ENCODE results near the gene LNPK. TPM values are rescaled to one million over a fixed set of nuclear protein-coding genes. Genes with fewer than 3 reads are reported as not detected.

Gene LNPK
- polyA plus RNA-seq, 3 donors: 8.1 to 15.3 (median 11.7) TPM

GRCh38 chr2:175966839-175967238, 35.2 kb downstream of the LNPK start:
- no peaks in the 10 kb centered on the region for H3K4me1 Mint-ChIP-seq
- H3K36me3 Mint-ChIP-seq: peaks cover 29 to 39% of the 10 kb centered on the region in 2 donors
- Histone ChIP-seq H4K20me1 (ENCODE audit: insufficient read depth, low read length) (no peaks in the 10 kb centered on the region), H3K4me2 (replicated peaks; ENCODE audit: extremely low read depth, low read length, poor library complexity, severe bottlenecking) (no peak overlapping the region), H3K9me3 (replicated peaks in 1 of 2; ENCODE audit: control insufficient read depth in 1 of 2, insufficient read depth in 1 of 2, low read length in 2 of 2) (no peaks in the 10 kb centered on the region), H3K79me2 (ENCODE audit: insufficient read depth, low read length) (no peaks in the 10 kb centered on the region), H3K9ac (ENCODE audit: insufficient read depth, low read length, poor library complexity, severe bottlenecking) (no peak overlapping the region), H2AFZ (ENCODE audit: insufficient read depth, low read depth, low read length, poor library complexity, severe bottlenecking) (no peak overlapping the region), H3K36me3 (replicated peaks in 1 of 2; ENCODE audit: control insufficient read depth in 1 of 2, insufficient read depth in 2 of 2, low read length in 2 of 2) (peaks cover 2 to 27% of the 10 kb centered on the region in 2 donors), H3K4me1 (ENCODE audit: control insufficient read depth in 1 of 2, insufficient read depth in 2 of 2, low read length in 2 of 2) (no peaks in the 10 kb centered on the region), H3K27me3 (ENCODE audit: control insufficient read depth in 2 of 2, insufficient read depth in 2 of 2, low read length in 2 of 2) (no peaks in the 10 kb centered on the region), H3K27ac (ENCODE audit: low read depth in 1 of 2, low read length in 2 of 2) (no peak overlapping the region), H3K4me3 (replicated peaks in 1 of 3; ENCODE audit: low read depth in 2 of 3, low read length in 3 of 3) (no peak overlapping the region)
- H3K9me3 Mint-ChIP-seq: peaks cover 3 to 8% (median 4%) of the 10 kb centered on the region in 7 donors
- no peak overlapping the region for H3K27ac Mint-ChIP-seq
- H3K4me3 Mint-ChIP-seq: no peak overlapping the region
- DNase-seq: no peak
- H3K27me3 Mint-ChIP-seq (ENCODE audit: low read depth in 3 of 3): no peaks in the 10 kb centered on the region
- no CpG with 5 or more reads among the region's 3 CpGs for WGBS (ENCODE audit: insufficient coverage)
- intact Hi-C loops (cut with micrococcal nuclease): no loop called here
- no peak for TF ChIP-seq CTCF (IDR thresholded peaks at IDR 0.05)

GRCh38 chr2:175965773-175966172, 36.3 kb downstream of the LNPK start:
- H3K9me3 ChIP-seq (replicated peaks in 1 of 2; ENCODE audit: control insufficient read depth in 1 of 2, insufficient read depth in 1 of 2, low read length in 2 of 2): no peaks in the 10 kb centered on the region
- no peaks in the 10 kb centered on the region for H3K27me3 Mint-ChIP-seq (ENCODE audit: low read depth in 3 of 3)
- no peak overlapping the region for H2AFZ ChIP-seq (ENCODE audit: insufficient read depth, low read depth, low read length, poor library complexity, severe bottlenecking)
- H4K20me1 ChIP-seq (ENCODE audit: insufficient read depth, low read length): no peaks in the 10 kb centered on the region
- H3K27me3 ChIP-seq (ENCODE audit: control insufficient read depth in 2 of 2, insufficient read depth in 2 of 2, low read length in 2 of 2): no peaks in the 10 kb centered on the region
- no peaks in the 10 kb centered on the region for H3K4me1 ChIP-seq (ENCODE audit: control insufficient read depth in 1 of 2, insufficient read depth in 2 of 2, low read length in 2 of 2)
- H3K36me3 ChIP-seq (replicated peaks in 1 of 2; ENCODE audit: control insufficient read depth in 1 of 2, insufficient read depth in 2 of 2, low read length in 2 of 2): peaks cover 2 to 27% of the 10 kb centered on the region in 2 donors
- H3K9me3 Mint-ChIP-seq: peaks cover 3 to 13% (median 10%) of the 10 kb centered on the region in 7 donors
- no peak overlapping the region for H3K4me3 Mint-ChIP-seq
- no peak for TF ChIP-seq CTCF (IDR thresholded peaks at IDR 0.05)
- WGBS (ENCODE audit: insufficient coverage): 100% methylated on average over 2 of the region's 3 CpGs
- no peaks in the 10 kb centered on the region for H3K79me2 ChIP-seq (ENCODE audit: insufficient read depth, low read length)
- H3K4me3 ChIP-seq (replicated peaks in 1 of 3; ENCODE audit: low read depth in 2 of 3, low read length in 3 of 3): no peak overlapping the region
- DNase-seq: no peak
- H3K36me3 Mint-ChIP-seq: peaks cover 40 to 50% of the 10 kb centered on the region in 2 donors
- intact Hi-C loops (cut with micrococcal nuclease): no loop called here
- no peak overlapping the region for H3K4me2 ChIP-seq (replicated peaks; ENCODE audit: extremely low read depth, low read length, poor library complexity, severe bottlenecking)
- H3K9ac ChIP-seq (ENCODE audit: insufficient read depth, low read length, poor library complexity, severe bottlenecking): no peak overlapping the region
- H3K27ac ChIP-seq (ENCODE audit: low read depth in 1 of 2, low read length in 2 of 2): no peak overlapping the region
- no peaks in the 10 kb centered on the region for H3K4me1 Mint-ChIP-seq
- H3K27ac Mint-ChIP-seq: no peak overlapping the region

Measured in CD14-positive monocyte (primary cell).